Panc1 (cell line): Measurements from ENCODE around the gene NOS1.

ENCODE experiments used
- CTCF ChIP-seq: fragments of 450-650 bp; IDR thresholded peaks from 2 replicates; pipeline ENCODE4 v1.5.1; 2017; ENCODE audit warnings: mild to moderate bottlenecking
- POLR2AphosphoS5 ChIP-seq: IDR thresholded peaks from 2 replicates; pipeline ENCODE4 v1.6.1; 2012; ENCODE audit warnings: mild to moderate bottlenecking, low read depth, low read length, moderate library complexity

GRCh38 chr12:117395766-117396165 is 34.3 kb upstream of the NOS1 start:
- TF ChIP-seq CTCF: no peak
- no peak for TF ChIP-seq POLR2AphosphoS5
